Measurements from ENCODE around the gene CD164L2. TPM values are rescaled to one million over a fixed set of nuclear protein-coding genes. Genes with fewer than 3 reads are reported as not detected.

CD164L2 gene
- total RNA-seq, 1 experiment from 2014 or later = not detected

DNA sequence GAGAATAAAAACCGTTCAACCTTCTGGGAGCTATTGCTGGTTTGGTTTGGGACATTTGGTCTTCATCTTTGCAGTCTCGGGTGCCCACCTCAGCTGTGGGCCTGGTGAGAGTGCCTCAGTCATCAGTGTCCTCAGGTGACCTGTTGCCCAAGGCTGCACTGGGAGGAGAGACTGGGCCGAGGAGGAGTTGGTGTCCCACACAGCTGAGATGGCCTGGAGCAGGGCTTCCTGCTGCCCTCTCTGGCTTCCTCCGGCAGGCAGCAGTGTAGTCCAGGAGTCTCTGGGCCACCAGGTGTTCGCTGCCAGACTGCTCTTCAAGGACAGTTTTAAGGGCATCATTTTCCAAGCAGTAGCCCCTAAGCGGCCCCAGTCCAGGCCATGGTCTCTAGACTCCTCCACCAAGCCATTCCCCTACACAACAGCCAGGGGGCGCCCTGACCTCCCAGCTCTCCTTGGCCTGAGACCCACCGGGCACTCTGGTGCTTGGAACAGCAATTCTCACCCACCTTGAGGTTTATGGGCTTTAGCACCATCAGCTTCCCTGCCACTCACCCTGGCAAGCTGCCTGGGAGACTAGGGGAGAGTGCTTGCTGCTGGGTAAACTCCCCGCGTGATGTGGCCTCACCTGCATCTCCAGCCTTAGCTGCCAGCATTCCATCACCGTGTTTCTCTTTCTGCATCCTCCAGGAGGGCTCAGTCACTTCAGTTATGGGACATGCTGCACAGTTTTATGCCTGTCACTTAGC is 50.4 kb downstream of the CD164L2 start:
- intact Hi-C loops (cut with micrococcal nuclease; ENCODE audit: unreplicated experiment) = no loop called here

DNA sequence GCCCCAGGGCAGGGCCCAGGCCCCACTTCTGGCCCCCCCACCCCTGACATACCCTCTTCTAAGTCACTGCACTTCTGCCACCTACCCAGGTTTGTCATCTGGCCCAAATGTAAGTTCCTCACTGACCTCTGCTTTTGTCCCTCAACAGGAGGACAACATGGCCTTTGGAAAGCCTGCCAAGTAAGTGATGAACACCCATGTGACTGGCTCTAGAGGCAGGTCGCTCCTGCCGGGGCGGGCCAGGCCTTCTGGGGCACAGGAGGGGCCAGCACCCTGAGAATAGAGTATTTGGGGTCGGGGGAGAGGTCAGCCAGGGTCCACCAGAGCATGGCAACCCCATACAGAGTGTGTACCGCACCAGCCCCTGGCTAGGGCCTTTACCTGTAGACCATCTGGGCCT is 51.2 kb downstream of the CD164L2 start:
- H3K36me3 Mint-ChIP-seq (ENCODE audit: insufficient read depth, unreplicated experiment) = peaks cover 59% of the 10 kb centered on the region
- no peaks in the 10 kb centered on the region for H3K9me3 Mint-ChIP-seq (ENCODE audit: unreplicated experiment)
- ChIA-PET CTCF (interaction anchor here (1.0 to 2.3 kb wide), 5 partner anchors 19 to 65 kb away, joined by 3 to 16 read pairs (median 4); partner anchors contain the start of gene MAP3K6), POLR2A (no interaction called here)
- no peak for DNase-seq
- H3K4me3 Mint-ChIP-seq (ENCODE audit: unreplicated experiment) = no peak overlapping the region
- H3K27ac Mint-ChIP-seq (ENCODE audit: unreplicated experiment) = no peak overlapping the region
- TF ChIP-seq CTCF (IDR thresholded peaks at IDR 0.05; ENCODE audit: insufficient read depth in 1 of 2, low read depth in 1 of 2, low read length in 1 of 2, severe bottlenecking in 1 of 2, unreplicated experiment in 1 of 2) = no peak
- H3K4me1 Mint-ChIP-seq (ENCODE audit: low read depth, unreplicated experiment) = no peaks in the 10 kb centered on the region
- Histone ChIP-seq H3K36me3 (ENCODE audit: control insufficient read depth, insufficient read depth, low read length) (peaks cover 1% of the 10 kb centered on the region), H3K4me3 (ENCODE audit: low read depth, low read length) (no peak overlapping the region), H3K27me3 (replicated peaks; ENCODE audit: control insufficient read depth, insufficient read depth, low read length) (no peaks in the 10 kb centered on the region), H3K9me3 (no peaks in the 10 kb centered on the region), H3K4me1 (no peaks in the 10 kb centered on the region)
- intact Hi-C loops (cut with micrococcal nuclease; ENCODE audit: unreplicated experiment) = no loop called here
- no peaks in the 10 kb centered on the region for H3K27me3 Mint-ChIP-seq (ENCODE audit: insufficient read depth, unreplicated experiment)
- no TSS peak for BruUV-seq (replicated peaks)

More for the DNA sequence above, 50.4 kb downstream of the CD164L2 start:
- Histone ChIP-seq H3K4me3 (ENCODE audit: low read depth, low read length) (no peak overlapping the region), H3K36me3 (ENCODE audit: control insufficient read depth, insufficient read depth, low read length) (peaks cover 1% of the 10 kb centered on the region), H3K27me3 (replicated peaks; ENCODE audit: control insufficient read depth, insufficient read depth, low read length) (no peaks in the 10 kb centered on the region), H3K9me3 (no peaks in the 10 kb centered on the region), H3K4me1 (no peaks in the 10 kb centered on the region)
- H3K9me3 Mint-ChIP-seq (ENCODE audit: unreplicated experiment) = no peaks in the 10 kb centered on the region
- no peak overlapping the region for H3K27ac Mint-ChIP-seq (ENCODE audit: unreplicated experiment)
- DNase-seq = peak in 1 of 2 experiments; percentile 49
- no peaks in the 10 kb centered on the region for H3K4me1 Mint-ChIP-seq (ENCODE audit: low read depth, unreplicated experiment)
- TF ChIP-seq CTCF (IDR thresholded peaks at IDR 0.05; ENCODE audit: insufficient read depth in 1 of 2, low read depth in 1 of 2, low read length in 1 of 2, severe bottlenecking in 1 of 2, unreplicated experiment in 1 of 2) = peak; percentile 60 to 69
- H3K4me3 Mint-ChIP-seq (ENCODE audit: unreplicated experiment) = no peak overlapping the region
- CTCF ChIA-PET = interaction anchor here (0.5 to 2.3 kb wide), 10 partner anchors 13 to 419 kb away, joined by 3 to 16 read pairs (median 3); partner anchors contain the start of genes MAP3K6 and NR0B2
- POLR2A ChIA-PET = no interaction called here
- no peaks in the 10 kb centered on the region for H3K27me3 Mint-ChIP-seq (ENCODE audit: insufficient read depth, unreplicated experiment)
- BruUV-seq (replicated peaks) = no TSS peak
- H3K36me3 Mint-ChIP-seq (ENCODE audit: insufficient read depth, unreplicated experiment) = peaks cover 60% of the 10 kb centered on the region

- H3K4me3 Mint-ChIP-seq (ENCODE audit: unreplicated experiment) = no peak overlapping the region
- ChIA-PET CTCF (interaction anchor here (1.0 kb wide), 1 partner anchor 65 kb away, joined by 4 read pairs; no protein-coding TSS in a partner anchor), POLR2A (no interaction called here)
- no peak overlapping the region for H3K27ac Mint-ChIP-seq (ENCODE audit: unreplicated experiment)
- Histone ChIP-seq H3K4me1 (no peaks in the 10 kb centered on the region), H3K27me3 (replicated peaks; ENCODE audit: control insufficient read depth, insufficient read depth, low read length) (no peaks in the 10 kb centered on the region), H3K36me3 (ENCODE audit: control insufficient read depth, insufficient read depth, low read length) (peaks cover 1% of the 10 kb centered on the region), H3K9me3 (no peaks in the 10 kb centered on the region), H3K4me3 (ENCODE audit: low read depth, low read length) (no peak overlapping the region)
- TF ChIP-seq CTCF (IDR thresholded peaks at IDR 0.05; ENCODE audit: insufficient read depth in 1 of 2, low read depth in 1 of 2, low read length in 1 of 2, severe bottlenecking in 1 of 2, unreplicated experiment in 1 of 2) = no peak
- H3K4me1 Mint-ChIP-seq (ENCODE audit: low read depth, unreplicated experiment) = no peaks in the 10 kb centered on the region
- intact Hi-C loops (cut with micrococcal nuclease; ENCODE audit: unreplicated experiment) = no loop called here
- H3K9me3 Mint-ChIP-seq (ENCODE audit: unreplicated experiment) = no peaks in the 10 kb centered on the region
- H3K27me3 Mint-ChIP-seq (ENCODE audit: insufficient read depth, unreplicated experiment) = no peaks in the 10 kb centered on the region
- no TSS peak for BruUV-seq (replicated peaks)
- no peak for DNase-seq
- peaks cover 54% of the 10 kb centered on the region for H3K36me3 Mint-ChIP-seq (ENCODE audit: insufficient read depth, unreplicated experiment)
Observed at GRCh38 chr1:27331426-27331825, 51.7 kb downstream of the CD164L2 start.
